ENCODE results near the gene VRK1.

DNA sequence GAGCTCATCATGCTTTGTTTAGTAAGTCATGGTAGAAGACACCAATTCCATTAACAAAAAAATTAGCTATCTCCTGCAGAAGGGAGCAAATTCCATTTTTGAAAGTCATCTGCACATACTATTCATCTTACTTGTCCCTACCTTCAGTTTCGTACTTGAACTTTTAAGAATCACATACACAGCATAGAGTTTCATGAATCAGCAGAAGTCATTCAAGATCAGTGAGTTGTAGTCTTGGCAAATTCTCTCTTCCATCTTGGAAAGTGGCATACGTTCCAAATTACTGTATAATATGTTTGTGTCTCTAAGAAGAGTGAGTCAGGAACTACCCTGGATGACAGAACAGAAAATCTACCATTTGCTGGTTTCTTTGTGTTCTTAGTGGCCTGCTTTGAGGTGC is 14.1 kb downstream of the VRK1 start:
- TF ChIP-seq, protein P1, sequence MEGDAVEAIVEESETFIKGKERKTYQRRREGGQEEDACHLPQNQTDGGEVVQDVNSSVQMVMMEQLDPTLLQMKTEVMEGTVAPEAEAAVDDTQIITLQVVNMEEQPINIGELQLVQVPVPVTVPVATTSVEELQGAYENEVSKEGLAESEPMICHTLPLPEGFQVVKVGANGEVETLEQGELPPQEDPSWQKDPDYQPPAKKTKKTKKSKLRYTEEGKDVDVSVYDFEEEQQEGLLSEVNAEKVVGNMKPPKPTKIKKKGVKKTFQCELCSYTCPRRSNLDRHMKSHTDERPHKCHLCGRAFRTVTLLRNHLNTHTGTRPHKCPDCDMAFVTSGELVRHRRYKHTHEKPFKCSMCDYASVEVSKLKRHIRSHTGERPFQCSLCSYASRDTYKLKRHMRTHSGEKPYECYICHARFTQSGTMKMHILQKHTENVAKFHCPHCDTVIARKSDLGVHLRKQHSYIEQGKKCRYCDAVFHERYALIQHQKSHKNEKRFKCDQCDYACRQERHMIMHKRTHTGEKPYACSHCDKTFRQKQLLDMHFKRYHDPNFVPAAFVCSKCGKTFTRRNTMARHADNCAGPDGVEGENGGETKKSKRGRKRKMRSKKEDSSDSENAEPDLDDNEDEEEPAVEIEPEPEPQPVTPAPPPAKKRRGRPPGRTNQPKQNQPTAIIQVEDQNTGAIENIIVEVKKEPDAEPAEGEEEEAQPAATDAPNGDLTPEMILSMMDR (IDR thresholded peaks at IDR 0.05) = no peak
- TF ChIP-seq POLR2A (IDR thresholded peaks at IDR 0.05) = no peak

Data from stomach (tissue), 4 donors.